ENCODE data around the gene SLC44A1.

DNA sequence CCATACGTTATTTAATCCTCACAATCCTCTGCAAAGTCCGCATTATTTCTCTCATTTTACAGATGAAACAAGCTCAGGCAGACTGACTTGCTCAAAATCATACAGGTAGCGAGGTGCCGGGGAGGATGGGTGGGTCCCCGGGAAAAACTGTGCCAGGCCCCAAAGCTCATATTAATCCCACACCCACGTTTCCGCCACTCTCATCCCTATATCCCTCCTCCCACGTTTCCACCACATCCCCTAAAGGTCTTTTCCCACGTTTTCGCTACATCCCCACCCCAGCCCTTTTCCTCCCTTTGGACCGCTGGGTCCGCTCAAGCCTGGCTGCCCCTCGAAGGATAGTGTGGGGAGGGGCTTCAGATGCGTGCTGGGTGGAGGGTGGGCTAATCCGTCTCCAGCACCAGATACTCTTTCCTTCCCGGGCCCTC, 202.9 kb downstream of the SLC44A1 start:
- TF ChIP-seq, protein P1, sequence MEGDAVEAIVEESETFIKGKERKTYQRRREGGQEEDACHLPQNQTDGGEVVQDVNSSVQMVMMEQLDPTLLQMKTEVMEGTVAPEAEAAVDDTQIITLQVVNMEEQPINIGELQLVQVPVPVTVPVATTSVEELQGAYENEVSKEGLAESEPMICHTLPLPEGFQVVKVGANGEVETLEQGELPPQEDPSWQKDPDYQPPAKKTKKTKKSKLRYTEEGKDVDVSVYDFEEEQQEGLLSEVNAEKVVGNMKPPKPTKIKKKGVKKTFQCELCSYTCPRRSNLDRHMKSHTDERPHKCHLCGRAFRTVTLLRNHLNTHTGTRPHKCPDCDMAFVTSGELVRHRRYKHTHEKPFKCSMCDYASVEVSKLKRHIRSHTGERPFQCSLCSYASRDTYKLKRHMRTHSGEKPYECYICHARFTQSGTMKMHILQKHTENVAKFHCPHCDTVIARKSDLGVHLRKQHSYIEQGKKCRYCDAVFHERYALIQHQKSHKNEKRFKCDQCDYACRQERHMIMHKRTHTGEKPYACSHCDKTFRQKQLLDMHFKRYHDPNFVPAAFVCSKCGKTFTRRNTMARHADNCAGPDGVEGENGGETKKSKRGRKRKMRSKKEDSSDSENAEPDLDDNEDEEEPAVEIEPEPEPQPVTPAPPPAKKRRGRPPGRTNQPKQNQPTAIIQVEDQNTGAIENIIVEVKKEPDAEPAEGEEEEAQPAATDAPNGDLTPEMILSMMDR (IDR thresholded peaks at IDR 0.05; ENCODE audit: low read depth, low read length): no peak
- TF ChIP-seq POLR2A (IDR thresholded peaks at IDR 0.05; ENCODE audit: extremely low read depth, insufficient read length): no peak
- TF ChIP-seq MYC (IDR thresholded peaks at IDR 0.05; ENCODE audit: low read depth, low read length): no peak

Measured in NB4 (cell line).